HG03175 (cell line): Measurements from ENCODE around the gene LRRTM4.

ENCODE experiments used
- ATAC-seq: cut with Tn5 transposase; IDR thresholded peaks from one replicate; pipeline ENCODE4 v1.9.1; 2021; ENCODE audit warnings: mild to moderate bottlenecking, moderate library complexity; ENCODE audit not compliant: unreplicated experiment

LRRTM4 gene

DNA sequence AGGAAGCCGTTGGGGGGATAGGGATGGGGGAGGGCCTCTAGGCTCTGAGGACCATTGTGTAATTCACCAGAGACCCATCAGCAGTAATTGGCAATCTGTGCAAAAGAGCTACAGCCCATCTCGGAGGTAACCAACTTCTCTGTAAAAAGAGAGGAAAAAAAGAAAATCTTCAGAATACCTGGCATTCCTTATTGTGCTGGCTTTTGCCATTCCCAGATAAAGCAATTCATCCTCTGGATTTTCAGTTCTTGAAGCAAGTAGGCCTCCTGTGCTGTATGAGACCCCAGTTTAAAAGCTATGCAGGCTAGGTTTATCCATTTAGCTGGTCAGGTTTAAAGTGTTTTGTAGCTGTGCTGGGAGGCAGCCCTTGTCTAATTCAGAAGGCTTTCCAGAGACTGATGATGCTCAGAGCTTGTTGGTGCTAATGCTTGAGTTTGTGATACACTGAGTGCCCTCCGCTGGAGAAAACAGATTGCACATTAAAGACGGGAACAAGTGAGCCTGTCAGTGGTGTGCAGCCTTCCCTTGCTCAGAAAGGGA lies at the start of gene LRRTM4:
Gene LRRTM4, minus strand, starts transcription at position 446 of the 540 bp plus-strand sequence.
- ATAC-seq, result no peak

DNA sequence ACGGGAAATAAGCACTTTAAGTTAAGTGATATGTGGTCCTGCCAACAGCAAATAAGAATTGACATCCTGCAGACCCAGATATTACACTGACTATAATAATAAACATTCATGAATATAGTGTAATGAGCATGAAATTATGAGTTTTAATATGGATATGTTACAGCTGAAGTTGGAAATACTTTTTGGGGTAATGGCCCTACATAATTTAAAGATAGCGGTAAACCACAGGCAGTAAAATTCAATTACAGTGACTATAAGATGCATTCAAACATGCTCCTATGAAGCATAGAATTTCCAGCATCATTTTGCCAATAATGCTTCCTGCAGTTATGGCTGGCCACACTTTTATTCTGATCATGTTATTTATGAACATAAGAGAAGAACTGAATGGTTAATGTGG lies 49.4 kb upstream of the LRRTM4 start:
- no peak for ATAC-seq

DNA sequence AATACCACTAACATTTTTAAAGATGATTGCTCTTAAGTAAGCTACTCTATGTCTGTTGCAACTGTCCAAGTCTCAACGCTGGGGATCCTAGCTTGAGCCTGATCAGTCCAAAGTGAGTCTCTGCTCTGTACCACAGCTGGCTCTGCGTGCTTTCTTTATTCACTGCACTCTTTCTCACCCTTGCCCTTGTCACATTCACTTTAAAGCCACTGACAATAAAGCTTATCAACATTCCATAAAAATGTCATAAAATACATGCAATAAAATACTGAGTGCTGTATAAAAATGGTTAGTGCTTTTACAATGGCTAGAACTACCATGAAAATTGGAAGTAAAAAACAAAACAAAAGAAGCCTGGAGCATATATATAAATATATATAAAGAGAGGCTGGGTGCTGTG lies 45.5 kb upstream of the LRRTM4 start:
- no peak for ATAC-seq

GRCh38 chr2:77566582-77566981 lies 44.4 kb upstream of the LRRTM4 start:
- no peak for ATAC-seq

DNA sequence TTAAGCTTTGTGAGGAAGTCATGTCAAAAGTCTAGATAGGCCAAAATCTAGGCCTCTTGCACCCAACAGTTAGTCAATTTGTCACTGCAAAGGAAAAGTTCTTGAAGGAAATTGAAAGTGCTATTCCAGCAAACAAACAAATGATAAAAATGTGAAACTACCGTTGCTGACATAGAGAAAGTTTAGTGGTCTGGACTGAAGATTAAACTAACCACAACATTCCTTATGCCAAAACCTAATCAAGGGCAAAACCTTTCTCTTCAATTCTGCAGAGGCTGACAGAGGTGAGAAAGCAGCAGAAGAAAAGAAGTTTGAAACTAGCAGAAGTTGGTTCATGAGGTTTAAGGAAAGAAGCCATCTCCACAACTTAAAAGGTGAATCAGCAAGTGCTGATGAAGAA lies 44.0 kb upstream of the LRRTM4 start:
- no peak for ATAC-seq

- ATAC-seq, result no peak
Observed at GRCh38 chr2:77552956-77553355, 30.8 kb upstream of the LRRTM4 start.

- ATAC-seq, result no peak
Observed at GRCh38 chr2:77538031-77538430, 15.9 kb upstream of the LRRTM4 start.

GRCh38 chr2:77522888-77523287 lies 712 bp upstream of the LRRTM4 start:
- ATAC-seq, result no peak

DNA sequence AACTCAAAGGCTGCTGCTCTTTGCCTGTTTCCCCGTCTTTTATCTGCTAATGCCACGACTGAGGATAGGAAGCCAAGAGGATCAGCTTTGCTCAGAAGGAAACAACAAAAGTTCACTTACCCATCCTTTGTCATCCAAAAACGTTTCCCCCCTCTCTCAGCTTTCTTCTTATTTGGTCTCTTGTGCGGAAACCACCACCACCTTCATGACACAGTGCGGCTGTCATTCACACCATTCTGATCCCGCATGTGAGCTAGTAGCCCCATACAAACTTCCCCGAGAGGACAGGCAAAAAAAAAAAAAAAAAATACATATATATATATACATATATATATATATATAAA lies 656 bp downstream of the LRRTM4 start:
- ATAC-seq, result no peak

- no peak for ATAC-seq
Observed at GRCh38 chr2:77520641-77521547, 1.3 kb downstream of the LRRTM4 start.

GRCh38 chr2:77519888-77520506 lies 2.2 kb downstream of the LRRTM4 start:
- no peak for ATAC-seq

- ATAC-seq, result no peak
Observed at GRCh38 chr2:77519164-77519887, 2.9 kb downstream of the LRRTM4 start.

- ATAC-seq, result no peak
Observed at GRCh38 chr2:77518311-77518710, 3.9 kb downstream of the LRRTM4 start.

DNA sequence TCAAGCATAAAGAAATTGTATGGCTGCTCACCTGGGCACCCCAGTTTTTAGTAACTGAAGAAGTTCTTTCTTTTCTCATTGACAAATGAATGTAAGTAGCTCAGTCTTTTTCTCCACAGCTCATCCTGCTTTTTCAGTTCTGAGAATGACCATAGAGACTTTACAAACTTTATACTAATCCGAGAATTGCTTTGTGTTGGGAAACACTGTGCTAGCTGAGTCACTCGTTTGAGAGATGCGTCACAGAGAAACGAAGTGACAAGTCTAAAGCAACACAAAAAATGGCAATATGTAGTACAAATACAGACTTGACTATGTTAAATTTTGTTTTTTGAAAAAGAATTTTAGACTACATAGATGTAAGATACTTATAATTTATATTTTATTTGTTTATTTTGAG lies 9.0 kb downstream of the LRRTM4 start:
- no peak for ATAC-seq

DNA sequence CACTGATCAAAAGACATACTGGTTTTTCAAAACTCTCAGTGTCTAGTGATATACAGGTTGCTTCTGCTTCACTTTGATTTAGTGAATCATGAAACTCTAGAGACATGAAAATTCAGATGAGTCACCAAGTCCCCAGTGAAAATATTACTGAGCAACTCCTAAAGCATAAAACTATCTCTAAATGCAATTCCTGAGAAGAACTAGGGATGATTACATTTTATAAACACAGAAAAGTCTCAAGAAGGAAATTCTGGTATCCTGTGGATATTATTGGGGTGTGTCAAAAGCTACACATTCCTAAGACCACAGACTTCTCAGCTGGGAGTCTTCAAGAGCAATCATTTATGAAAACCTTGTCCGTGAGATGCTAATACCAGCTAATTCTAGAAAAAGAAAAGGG lies 9.7 kb downstream of the LRRTM4 start:
- no peak for ATAC-seq

GRCh38 chr2:77508511-77508910 lies 13.7 kb downstream of the LRRTM4 start:
- ATAC-seq, result no peak

GRCh38 chr2:77507657-77508056 lies 14.5 kb downstream of the LRRTM4 start:
- no peak for ATAC-seq

DNA sequence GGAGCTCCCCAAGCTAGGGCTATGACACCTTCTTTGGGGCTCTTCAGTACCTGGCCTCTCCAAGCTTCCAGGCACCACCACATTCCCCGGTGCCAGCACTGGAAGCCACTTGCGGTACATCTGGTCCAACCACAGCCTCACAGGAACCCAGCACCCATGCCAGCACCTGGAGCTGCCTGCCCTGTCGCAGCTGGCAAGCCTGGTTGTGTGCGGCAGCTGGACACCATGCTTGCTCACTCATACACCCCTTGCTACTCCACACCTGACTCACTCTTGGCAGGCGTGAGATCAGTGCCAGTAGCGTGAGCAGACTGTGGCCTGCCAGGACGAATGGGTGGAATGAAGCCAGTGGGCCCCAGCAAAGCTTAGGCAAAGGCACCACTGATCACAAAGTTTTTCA lies 34.0 kb downstream of the LRRTM4 start:
- ATAC-seq, result no peak

GRCh38 chr2:77487074-77487803 lies 34.9 kb downstream of the LRRTM4 start:
- ATAC-seq, result no peak

DNA sequence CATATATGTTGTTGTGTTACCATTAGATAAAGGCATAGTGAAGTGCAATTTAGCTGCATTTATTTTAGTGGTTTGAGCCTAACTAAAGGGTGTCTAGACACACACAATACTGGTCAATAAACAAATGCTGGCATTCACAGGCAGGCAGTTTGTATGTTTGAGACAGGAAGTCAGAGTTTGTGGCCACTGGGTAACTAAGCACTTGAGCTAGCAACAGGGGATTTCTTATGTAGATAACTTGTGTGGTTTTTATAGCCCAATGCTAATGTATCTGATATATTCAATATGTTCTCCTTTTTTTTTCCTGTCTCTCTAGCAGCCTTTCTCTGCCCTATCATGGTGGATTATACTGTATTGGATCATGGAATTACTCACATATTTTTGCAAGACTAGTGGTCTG lies 38.1 kb downstream of the LRRTM4 start:
- ATAC-seq, result no peak

GRCh38 chr2:77479895-77480294 lies 42.3 kb downstream of the LRRTM4 start:
- no peak for ATAC-seq
